Activated CD8-positive, alpha-beta memory T cell treated with anti-CD3 and anti-CD28 coated beads for 1 hour (primary cell): ENCODE data around the gene PRSS2.

ENCODE experiments used
- DNase-seq, 2 donors: peaks; one replicate each; pipeline ENCODE4 v3.0.0-alpha.2; 2020; ENCODE audit warnings: low read depth in 1 of 2; ENCODE audit errors: extremely low read depth in 1 of 2

The PRSS2 gene

GRCh38 chr7:142784716-142785115 lies 13.9 kb downstream of the PRSS2 start:
- no peak for DNase-seq

GRCh38 chr7:142785841-142786250 lies 15.1 kb downstream of the PRSS2 start:
- DNase-seq = peak in 1 of 2 donors; percentile 62

- no peak for DNase-seq
These were observed 16.4 kb downstream of the PRSS2 start for GRCh38 chr7:142787034-142787768.

GRCh38 chr7:142787783-142788182 lies 17.0 kb downstream of the PRSS2 start:
- DNase-seq = no peak

GRCh38 chr7:142788303-142789289 lies 17.8 kb downstream of the PRSS2 start:
- no peak for DNase-seq

GRCh38 chr7:142789441-142789840 lies 18.7 kb downstream of the PRSS2 start:
- DNase-seq = no peak

GRCh38 chr7:142790056-142790455 lies 19.3 kb downstream of the PRSS2 start:
- no peak for DNase-seq

GRCh38 chr7:142790555-142790954 lies 19.8 kb downstream of the PRSS2 start:
- no peak for DNase-seq

GRCh38 chr7:142791502-142791901 lies 20.7 kb downstream of the PRSS2 start:
- DNase-seq = no peak

- DNase-seq = no peak
These were observed 21.4 kb downstream of the PRSS2 start for GRCh38 chr7:142792129-142792528.

GRCh38 chr7:142792593-142792992 lies 21.8 kb downstream of the PRSS2 start:
- no peak for DNase-seq

GRCh38 chr7:142793156-142793555 lies 22.4 kb downstream of the PRSS2 start:
- no peak for DNase-seq

GRCh38 chr7:142795339-142795863 lies 24.6 kb downstream of the PRSS2 start:
- DNase-seq = peak in 1 of 2 donors; percentile 48

GRCh38 chr7:142796001-142796500 lies 25.3 kb downstream of the PRSS2 start:
- DNase-seq = no peak

- DNase-seq = no peak
These were observed 26.0 kb downstream of the PRSS2 start for GRCh38 chr7:142796501-142797390.

- no peak for DNase-seq
These were observed 26.9 kb downstream of the PRSS2 start for GRCh38 chr7:142797391-142798377.

GRCh38 chr7:142798451-142799436 lies 28.0 kb downstream of the PRSS2 start:
- DNase-seq = no peak

GRCh38 chr7:142799437-142799835 lies 28.7 kb downstream of the PRSS2 start:
- no peak for DNase-seq
